Vagina (tissue), 2 donors: Measurements from ENCODE around the gene ITPKB. TPM values are rescaled to one million over a fixed set of nuclear protein-coding genes. Genes with fewer than 3 reads are reported as not detected.

Source experiments
- DNase-seq, 2 donors: peaks; one replicate each; pipeline ENCODE4 v3.0.0-alpha.2; 2017; ENCODE audit errors: extremely low spot score in 2 of 2
- H3K27ac ChIP-seq: fragments of 200-600 bp; sonication (generic); one replicate; pipeline ENCODE4 v1.5.1; 2019
- H3K27me3 ChIP-seq: fragments of 200-600 bp; sonication (generic); one replicate; pipeline ENCODE4 v1.5.1; 2019
- H3K36me3 ChIP-seq, 2 donors: fragments of 200-600 bp; sonication (generic); one replicate each; pipeline ENCODE4 v1.5.1; 2017 to 2019
- H3K4me1 ChIP-seq: fragments of 200-600 bp; sonication (generic); one replicate; pipeline ENCODE4 v1.5.1; 2019
- H3K4me3 ChIP-seq, 2 donors: fragments of 200-600 bp; sonication (generic); 1 replicate in 1 of 2; 2 replicates in 1 of 2; pipeline ENCODE4 v1.5.1; 2016 to 2019
- H3K9me3 ChIP-seq: fragments of 200-600 bp; sonication (generic); one replicate; pipeline ENCODE4 v1.5.1; 2019
- POLR2A ChIP-seq, 2 donors: fragments of 450-650 bp; IDR thresholded peaks; one replicate each; pipeline ENCODE4 v1.6.1; 2017; ENCODE audit warnings: antibody characterized with exemption in 2 of 2, mild to moderate bottlenecking in 2 of 2, moderate library complexity in 2 of 2
- POLR2AphosphoS5 ChIP-seq, 2 donors: sonication (generic); formaldehyde crosslinking; IDR thresholded peaks; one replicate each; pipeline ENCODE4 v1.9.0; 2017; ENCODE audit warnings: antibody characterized with exemption in 2 of 2, mild to moderate bottlenecking in 2 of 2, low read depth in 1 of 2; ENCODE audit not compliant: insufficient read depth in 1 of 2
- intact Hi-C: fragments of 100-400 bp; cut with DNase I; formaldehyde crosslinking; loops from one replicate; pipeline ENCODE4 v1.15.1; 2023
- total RNA-seq: library from RNA; depleted of rRNA; stranded (reverse); fragments of >200 nt; gene quantifications from one replicate; pipeline ENCODE4 v1.2.3, GENCODE V29; 2016
- TF ChIP-seq, protein P1 (sequence below), 3 experiments: fragments of 450-650 bp in 2 of 3; fragments of 200-600 bp in 1 of 3; sonication (generic) in 1 of 3; IDR thresholded peaks; one replicate each; pipeline ENCODE4 v1.5.1; 2017 to 2019; ENCODE audit warnings: antibody characterized with exemption in 3 of 3, mild to moderate bottlenecking in 2 of 3, moderate library complexity in 2 of 3

Gene ITPKB
- total RNA-seq, 1 donor from 2014 or later, result 31.7 TPM

GRCh38 chr1:226730836-226731235, 8.2 kb downstream of the ITPKB start:
- Histone ChIP-seq H3K27me3 (no peaks in the 10 kb centered on the region), H3K9me3 (no peaks in the 10 kb centered on the region), H3K4me3 (no peak overlapping the region), H3K36me3 (peaks cover 0 to 15% of the 10 kb centered on the region in 2 donors), H3K4me1 (peaks cover 95% of the 10 kb centered on the region), H3K27ac (peak overlapping the region; percentile 45)
- intact Hi-C loops, result loop anchor here (10.0 kb wide), 1 partner anchor 96 kb away; no protein-coding TSS in a partner anchor
- no peak for TF ChIP-seq POLR2AphosphoS5 (IDR thresholded peaks at IDR 0.05; ENCODE audit: insufficient read depth in 1 of 2, low read depth in 1 of 2)
- no peak for TF ChIP-seq POLR2A (IDR thresholded peaks at IDR 0.05)
- TF ChIP-seq, protein P1, sequence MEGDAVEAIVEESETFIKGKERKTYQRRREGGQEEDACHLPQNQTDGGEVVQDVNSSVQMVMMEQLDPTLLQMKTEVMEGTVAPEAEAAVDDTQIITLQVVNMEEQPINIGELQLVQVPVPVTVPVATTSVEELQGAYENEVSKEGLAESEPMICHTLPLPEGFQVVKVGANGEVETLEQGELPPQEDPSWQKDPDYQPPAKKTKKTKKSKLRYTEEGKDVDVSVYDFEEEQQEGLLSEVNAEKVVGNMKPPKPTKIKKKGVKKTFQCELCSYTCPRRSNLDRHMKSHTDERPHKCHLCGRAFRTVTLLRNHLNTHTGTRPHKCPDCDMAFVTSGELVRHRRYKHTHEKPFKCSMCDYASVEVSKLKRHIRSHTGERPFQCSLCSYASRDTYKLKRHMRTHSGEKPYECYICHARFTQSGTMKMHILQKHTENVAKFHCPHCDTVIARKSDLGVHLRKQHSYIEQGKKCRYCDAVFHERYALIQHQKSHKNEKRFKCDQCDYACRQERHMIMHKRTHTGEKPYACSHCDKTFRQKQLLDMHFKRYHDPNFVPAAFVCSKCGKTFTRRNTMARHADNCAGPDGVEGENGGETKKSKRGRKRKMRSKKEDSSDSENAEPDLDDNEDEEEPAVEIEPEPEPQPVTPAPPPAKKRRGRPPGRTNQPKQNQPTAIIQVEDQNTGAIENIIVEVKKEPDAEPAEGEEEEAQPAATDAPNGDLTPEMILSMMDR (IDR thresholded peaks at IDR 0.05), result no peak
- DNase-seq, result no peak

- Histone ChIP-seq H3K9me3 (no peaks in the 10 kb centered on the region), H3K36me3 (peaks cover 0 to 7% of the 10 kb centered on the region in 2 donors), H3K27me3 (no peaks in the 10 kb centered on the region), H3K27ac (peak overlapping the region; percentile 45), H3K4me3 (no peak overlapping the region), H3K4me1 (peaks cover 95% of the 10 kb centered on the region)
- DNase-seq, result no peak
- TF ChIP-seq, protein P1 (IDR thresholded peaks at IDR 0.05), result no peak
- TF ChIP-seq POLR2A (IDR thresholded peaks at IDR 0.05), result no peak
- TF ChIP-seq POLR2AphosphoS5 (IDR thresholded peaks at IDR 0.05; ENCODE audit: insufficient read depth in 1 of 2, low read depth in 1 of 2), result no peak
- intact Hi-C loops, result loop anchor here (10.0 kb wide), 1 partner anchor 95 kb away; no protein-coding TSS in a partner anchor
Observed at GRCh38 chr1:226730071-226730470, 9.0 kb downstream of the ITPKB start.

DNA sequence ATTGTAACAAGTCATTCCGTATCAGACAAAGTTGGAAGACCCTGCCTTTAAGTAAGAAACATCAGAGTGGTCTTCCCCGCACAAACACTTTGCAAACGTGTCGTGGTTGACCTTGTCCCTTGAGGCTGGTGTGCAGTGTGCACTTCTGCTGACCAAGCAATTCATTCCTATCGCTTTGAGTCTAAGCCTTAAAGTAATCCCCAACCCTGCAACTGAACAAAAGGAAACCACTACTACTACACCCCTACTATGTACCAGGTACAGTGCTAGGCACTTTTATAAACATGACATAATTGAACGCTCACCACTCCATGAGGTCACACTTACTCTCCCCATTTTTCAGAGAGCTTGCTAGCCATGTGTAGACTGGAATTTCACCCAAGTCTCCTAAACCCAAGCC, 10.6 kb downstream of the ITPKB start:
- Histone ChIP-seq H3K36me3 (peaks cover 0 to 5% of the 10 kb centered on the region in 2 donors), H3K27me3 (no peaks in the 10 kb centered on the region), H3K4me1 (peaks cover 95% of the 10 kb centered on the region), H3K27ac (no peak overlapping the region), H3K9me3 (no peaks in the 10 kb centered on the region), H3K4me3 (no peak overlapping the region)
- DNase-seq, result no peak
- intact Hi-C loops, result no loop called here
- TF ChIP-seq POLR2AphosphoS5 (IDR thresholded peaks at IDR 0.05; ENCODE audit: insufficient read depth in 1 of 2, low read depth in 1 of 2), result no peak
- TF ChIP-seq, protein P1 (IDR thresholded peaks at IDR 0.05), result no peak
- TF ChIP-seq POLR2A (IDR thresholded peaks at IDR 0.05), result no peak

DNA sequence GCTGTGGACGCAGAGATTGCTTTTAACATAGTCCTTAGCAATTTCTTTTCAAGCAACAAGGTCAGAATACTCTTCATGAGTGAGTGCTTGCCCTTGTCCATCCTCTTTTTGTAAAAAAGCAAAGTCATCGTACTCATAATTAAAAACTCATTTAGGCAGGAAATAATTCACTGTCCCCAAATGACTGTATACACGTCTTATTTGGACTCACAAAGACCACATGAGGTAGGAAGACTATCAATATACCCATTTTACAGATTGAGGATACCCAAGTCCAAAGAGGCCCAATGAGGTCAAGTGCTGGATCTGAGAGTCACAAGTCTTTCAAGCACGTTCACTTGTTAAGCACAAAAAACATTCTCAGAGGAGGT, 13.2 kb downstream of the ITPKB start:
- Histone ChIP-seq H3K27me3 (no peaks in the 10 kb centered on the region), H3K4me1 (peaks cover 79% of the 10 kb centered on the region), H3K4me3 (no peak overlapping the region), H3K27ac (no peak overlapping the region), H3K36me3 (peaks cover 0 to 10% of the 10 kb centered on the region in 2 donors), H3K9me3 (no peaks in the 10 kb centered on the region)
- TF ChIP-seq, protein P1 (IDR thresholded peaks at IDR 0.05), result no peak
- TF ChIP-seq POLR2A (IDR thresholded peaks at IDR 0.05) (no peak), POLR2AphosphoS5 (IDR thresholded peaks at IDR 0.05; ENCODE audit: insufficient read depth in 1 of 2, low read depth in 1 of 2) (no peak)
- DNase-seq, result no peak
- intact Hi-C loops, result no loop called here

GRCh38 chr1:226723657-226724532, 15.2 kb downstream of the ITPKB start:
- no peaks in the 10 kb centered on the region for H3K9me3 ChIP-seq
- peaks cover 0 to 8% of the 10 kb centered on the region in 2 donors for H3K36me3 ChIP-seq
- peaks cover 74% of the 10 kb centered on the region for H3K4me1 ChIP-seq
- TF ChIP-seq POLR2AphosphoS5 (IDR thresholded peaks at IDR 0.05; ENCODE audit: insufficient read depth in 1 of 2, low read depth in 1 of 2), result peak in 1 of 2 donors; percentile 53
- TF ChIP-seq, protein P1 (IDR thresholded peaks at IDR 0.05), result no peak
- no peak for TF ChIP-seq POLR2A (IDR thresholded peaks at IDR 0.05)
- DNase-seq, result no peak
- H3K4me3 ChIP-seq, result no peak overlapping the region
- H3K27ac ChIP-seq, result peak overlapping the region; percentile 51
- no peaks in the 10 kb centered on the region for H3K27me3 ChIP-seq
- intact Hi-C loops, result no loop called here
